H9 (cell line): ENCODE results near the gene ASB14. TPM values are rescaled to one million over a fixed set of nuclear protein-coding genes. Genes with fewer than 3 reads are reported as not detected.

Experiments
- DNase-seq: peaks from one replicate; pipeline ENCODE4 v3.0.0-alpha.2; 2017
- H2AFZ ChIP-seq: one replicate; pipeline ENCODE4 v1.6.1; 2013; ENCODE audit warnings: mild to moderate bottlenecking, low read length, control low read depth, moderate library complexity
- H2AK5ac ChIP-seq: 2 replicates; pipeline ENCODE4 v1.6.1; 2013; ENCODE audit warnings: low read length, control low read depth, mixed read lengths; ENCODE audit not compliant: insufficient read length
- H2BK120ac ChIP-seq: one replicate; pipeline ENCODE4 v1.6.1; 2013; ENCODE audit warnings: low read depth, mild to moderate bottlenecking, low read length, control low read depth, inconsistent platforms; ENCODE audit not compliant: poor library complexity, severe bottlenecking
- H2BK12ac ChIP-seq: 2 replicates; pipeline ENCODE4 v1.6.1; 2013; ENCODE audit warnings: low read length, control low read depth, mixed read lengths, low read depth; ENCODE audit not compliant: insufficient read length
- H2BK15ac ChIP-seq: 2 replicates; pipeline ENCODE4 v1.6.1; 2013; ENCODE audit warnings: low read depth, low read length, control low read depth
- H2BK20ac ChIP-seq: one replicate; pipeline ENCODE4 v1.6.1; 2013; ENCODE audit warnings: low read depth, mild to moderate bottlenecking, low read length, control low read depth, inconsistent platforms; ENCODE audit not compliant: poor library complexity, severe bottlenecking
- H2BK5ac ChIP-seq: 2 replicates; pipeline ENCODE4 v1.6.1; 2013; ENCODE audit warnings: low read length, control low read depth, mixed read lengths; ENCODE audit not compliant: insufficient read length
- H3K14ac ChIP-seq: 2 replicates; pipeline ENCODE4 v1.6.1; 2013; ENCODE audit warnings: low read length, control low read depth; ENCODE audit not compliant: insufficient read depth
- H3K18ac ChIP-seq: 2 replicates; pipeline ENCODE4 v1.6.1; 2013; ENCODE audit warnings: low read depth, mild to moderate bottlenecking, mixed read lengths, low read length, control low read depth; ENCODE audit not compliant: insufficient read length
- H3K23ac ChIP-seq: 2 replicates; pipeline ENCODE4 v1.6.1; 2013; ENCODE audit warnings: low read length, control low read depth, mixed read lengths, low read depth; ENCODE audit not compliant: insufficient read length
- H3K23me2 ChIP-seq: 2 replicates; pipeline ENCODE4 v1.6.1; 2013; ENCODE audit warnings: low read depth, mild to moderate bottlenecking, mixed read lengths, low read length, control low read depth; ENCODE audit not compliant: insufficient read length, poor library complexity, severe bottlenecking
- H3K27ac ChIP-seq: 2 replicates; pipeline ENCODE4 v1.5.1; 2013; ENCODE audit warnings: low read length, control low read depth, mixed read lengths, low read depth; ENCODE audit not compliant: insufficient read length
- H3K27me3 ChIP-seq: 2 replicates; pipeline ENCODE4 v1.6.1; 2013; ENCODE audit warnings: low read length, control low read depth, inconsistent platforms; ENCODE audit not compliant: insufficient read depth
- H3K4ac ChIP-seq: 2 replicates; pipeline ENCODE4 v1.6.1; 2013; ENCODE audit warnings: low read depth, mild to moderate bottlenecking, control low read depth, inconsistent platforms, low read length, moderate library complexity
- H3K4me1 ChIP-seq: 2 replicates; pipeline ENCODE4 v1.6.1; 2013; ENCODE audit warnings: low read length, control low read depth, inconsistent platforms; ENCODE audit not compliant: insufficient read depth
- H3K4me2 ChIP-seq: 2 replicates; pipeline ENCODE4 v1.6.1; 2013; ENCODE audit warnings: low read length, control low read depth, mixed read lengths; ENCODE audit not compliant: insufficient read length, insufficient read depth
- H3K56ac ChIP-seq: 2 replicates; pipeline ENCODE4 v1.6.1; 2013; ENCODE audit warnings: low read depth, mild to moderate bottlenecking, mixed read lengths, low read length, control low read depth; ENCODE audit not compliant: insufficient read length
- H3K79me1 ChIP-seq: 2 replicates; pipeline ENCODE4 v1.6.1; 2013; ENCODE audit warnings: low read depth, mild to moderate bottlenecking, moderate library complexity, low read length, control low read depth, inconsistent platforms; ENCODE audit not compliant: insufficient read depth, poor library complexity, severe bottlenecking
- H3K79me2 ChIP-seq: 2 replicates; pipeline ENCODE4 v1.6.1; 2013; ENCODE audit warnings: low read length, control low read depth, inconsistent platforms; ENCODE audit not compliant: insufficient read depth
- H3K9ac ChIP-seq: 2 replicates; pipeline ENCODE4 v1.6.1; 2013; ENCODE audit warnings: low read length, control low read depth, mixed read lengths; ENCODE audit not compliant: insufficient read length; ENCODE audit errors: extremely low read depth
- H3K9me3 ChIP-seq: one replicate; pipeline ENCODE4 v1.6.1; 2013; ENCODE audit warnings: low read depth, low read length, inconsistent platforms; ENCODE audit not compliant: control insufficient read depth
- H3T11ph ChIP-seq: one replicate; pipeline ENCODE4 v1.6.1; 2013; ENCODE audit warnings: mild to moderate bottlenecking, low read length, control low read depth, inconsistent platforms
- H4K20me1 ChIP-seq: one replicate; pipeline ENCODE4 v1.6.1; 2013; ENCODE audit not compliant: control insufficient read depth, insufficient read length, insufficient read depth
- H4K5ac ChIP-seq: 2 replicates; pipeline ENCODE4 v1.6.1; 2013; ENCODE audit warnings: low read depth, mild to moderate bottlenecking, mixed read lengths, low read length, control low read depth; ENCODE audit not compliant: insufficient read length
- H4K8ac ChIP-seq: replicated peaks from 2 replicates; pipeline ENCODE4 v1.6.1; 2013; ENCODE audit warnings: low read length, control low read depth, mixed read lengths, low read depth; ENCODE audit not compliant: insufficient read length
- H4K91ac ChIP-seq: 2 replicates; pipeline ENCODE4 v1.6.1; 2013; ENCODE audit warnings: low read depth, mild to moderate bottlenecking, moderate library complexity, mixed read lengths, low read length, control low read depth; ENCODE audit not compliant: insufficient read length
- H3K27ac Mint-ChIP-seq, 3 experiments: 2 replicates in 2 of 3; 3 replicates in 1 of 3; pipeline ENCODE4 v1.8.0; 2020 to 2021; ENCODE audit warnings: mixed read lengths in 3 of 3, mild to moderate bottlenecking in 1 of 3, moderate library complexity in 1 of 3
- H3K27me3 Mint-ChIP-seq: 2 replicates; pipeline ENCODE4 v1.8.0; 2021; ENCODE audit warnings: low read depth, mild to moderate bottlenecking, moderate library complexity, mixed read lengths
- H3K36me3 Mint-ChIP-seq, 3 experiments: 2 replicates in 2 of 3; 3 replicates in 1 of 3; pipeline ENCODE4 v1.8.0; 2020 to 2021; ENCODE audit warnings: low read depth in 3 of 3, mixed read lengths in 3 of 3; ENCODE audit not compliant: insufficient read depth in 1 of 3
- H3K4me1 Mint-ChIP-seq, 2 experiments: 2 replicates each; pipeline ENCODE4 v1.8.0; 2020; ENCODE audit warnings: mixed read lengths in 2 of 2
- H3K4me3 Mint-ChIP-seq, 2 experiments: 2 replicates in 1 of 2; 3 replicates in 1 of 2; pipeline ENCODE4 v1.8.0; 2020 to 2021; ENCODE audit warnings: mild to moderate bottlenecking in 2 of 2, mixed read lengths in 2 of 2, moderate library complexity in 1 of 2
- H3K9me3 Mint-ChIP-seq, 2 experiments: 2 replicates in 1 of 2; 3 replicates in 1 of 2; pipeline ENCODE4 v1.8.0; 2020; ENCODE audit warnings: mild to moderate bottlenecking in 2 of 2, mixed read lengths in 2 of 2, moderate library complexity in 1 of 2
- CTCF ChIP-seq: fragments of 200-600 bp; sonication (generic); conservative IDR thresholded peaks from 3 replicates; pipeline ENCODE4 v1.8.0; 2021; ENCODE audit warnings: antibody characterized with exemption, mild to moderate bottlenecking
- WGBS: extraction: QIAGEN DNeasy Blood & Tissue Kit; methylation state at CpG from one replicate; pipeline ENCODE4 v1.1.7; 2013; ENCODE audit warnings: missing lambda C conversion rate, low lambda C conversion rate, mixed read lengths; ENCODE audit not compliant: insufficient read length; ENCODE audit errors: extremely low coverage; 5-methylcytosine and 5-hydroxymethylcytosine counted together
- total RNA-seq: library from RNA; stranded (reverse); gene quantifications from 2 replicates; pipeline ENCODE4 v1.2.1, GENCODE V29; 2021

The ASB14 gene
- total RNA-seq, 1 experiment from 2014 or later = not detected

- Histone ChIP-seq H2AFZ (no peak overlapping the region), H3K14ac (no peak overlapping the region), H3K4me1 (no peaks in the 10 kb centered on the region), H3T11ph (no peak overlapping the region), H2BK15ac (no peak overlapping the region), H2AK5ac (no peak overlapping the region), H2BK12ac (no peak overlapping the region), H4K5ac (no peak overlapping the region), H3K27me3 (no peaks in the 10 kb centered on the region), H4K91ac (no peak overlapping the region), H3K9me3 (no peaks in the 10 kb centered on the region), H4K8ac (no peak overlapping the region), H3K4me2 (no peak overlapping the region), H3K56ac (no peak overlapping the region), H3K23ac (no peak overlapping the region), H3K18ac (no peak overlapping the region), H2BK5ac (no peak overlapping the region), H3K27ac (no peak overlapping the region), H2BK120ac (no peak overlapping the region), H3K4ac (no peak overlapping the region), H3K9ac (no peak overlapping the region), H3K23me2 (no peaks in the 10 kb centered on the region), H4K20me1 (no peaks in the 10 kb centered on the region), H3K79me2 (no peaks in the 10 kb centered on the region), H3K79me1 (no peaks in the 10 kb centered on the region), H2BK20ac (no peak overlapping the region)
- no peak for TF ChIP-seq CTCF
- H3K27ac Mint-ChIP-seq = no peak overlapping the region
- no peak overlapping the region for H3K4me3 Mint-ChIP-seq
- WGBS = no CpG with 5 or more reads among the region's 4 CpGs
- DNase-seq = no peak
- H3K36me3 Mint-ChIP-seq = peaks cover 50 to 86% (median 76%) of the 10 kb centered on the region in 3 experiments
- H3K9me3 Mint-ChIP-seq = peaks cover 7 to 8% of the 10 kb centered on the region in 2 experiments; a peak in 4 of 5 replicates
- no peaks in the 10 kb centered on the region for H3K4me1 Mint-ChIP-seq
- no peaks in the 10 kb centered on the region for H3K27me3 Mint-ChIP-seq
Observed at GRCh38 chr3:57261119-57261518, 31.4 kb downstream of the ASB14 start.
